ENCODE results near the gene SORBS2. TPM values are rescaled to one million over a fixed set of nuclear protein-coding genes. Genes with fewer than 3 reads are reported as not detected.
A peak's percentile ranks its signal among the peaks of the same experiment; 100 is the strongest.

The SORBS2 gene
- total and polyA plus RNA-seq, 2 of the 8 experiments (the other 6 are each of a cell fraction or from before 2014, with no cell fraction given): 73.0 to 87.1 TPM

GRCh38 chr4:185758807-185759206 is 53.2 kb downstream of the SORBS2 start:
- Histone ChIP-seq H3K14ac (ENCODE audit: insufficient read length) (no peak overlapping the region), H2BK120ac (replicated peaks; ENCODE audit: low read depth, low read length) (no peak overlapping the region), H3K27ac (ENCODE audit: low read depth, low read length) (no peak overlapping the region), H3K56ac (replicated peaks; ENCODE audit: insufficient read length, low read depth, low read length) (no peak overlapping the region), H3K9me3 (ENCODE audit: insufficient read depth in 2 of 2, low read depth in 1 of 2, low read length in 1 of 2) (no peaks in the 10 kb centered on the region; a peak in 1 of 4 replicates), H4K8ac (ENCODE audit: extremely low read depth, insufficient read depth, low read length) (no peak overlapping the region), H2BK15ac (ENCODE audit: low read length) (no peak overlapping the region), H3K36me3 (ENCODE audit: control insufficient read depth in 2 of 4, insufficient read depth in 4 of 4, low read length in 3 of 4) (no peaks in the 10 kb centered on the region), H4K5ac (ENCODE audit: insufficient read length, low read depth, low read length) (no peak overlapping the region), H3K4me3 (ENCODE audit: extremely low read depth in 1 of 4, insufficient read depth in 2 of 4, low read depth in 3 of 4, low read length in 4 of 4) (no peak overlapping the region), H3K9ac (replicated peaks in 1 of 4; ENCODE audit: extremely low read depth in 1 of 4, low read depth in 3 of 4, low read length in 3 of 4) (no peak overlapping the region), H2BK20ac (ENCODE audit: low read length) (no peak overlapping the region), H4K20me1 (replicated peaks in 1 of 2; ENCODE audit: control insufficient read depth in 1 of 2, insufficient read depth in 2 of 2, low read length in 2 of 2) (no peaks in the 10 kb centered on the region), H2BK5ac (ENCODE audit: low read depth, low read length) (no peak overlapping the region), H4K91ac (replicated peaks; ENCODE audit: insufficient read length, low read length) (no peak overlapping the region), H3K23me2 (ENCODE audit: low read depth, low read length) (no peaks in the 10 kb centered on the region; the same call in none of the 2 replicates), H3K23ac (ENCODE audit: insufficient read length) (no peak overlapping the region), H3K27me3 (replicated peaks in 1 of 4; ENCODE audit: control insufficient read depth in 3 of 4, extremely low read depth in 1 of 4, insufficient read depth in 3 of 4, low read length in 3 of 4) (no peaks in the 10 kb centered on the region), H3K79me1 (ENCODE audit: low read depth, low read length) (peaks cover 7% of the 10 kb centered on the region; the same call in 1 of the 2 replicates), H2AK5ac (ENCODE audit: low read depth, low read length) (no peak overlapping the region), H2AFZ (ENCODE audit: low read length) (no peak overlapping the region), H3K4ac (replicated peaks; ENCODE audit: insufficient read length, low read depth, low read length) (peak overlapping the region; percentile 27), H3K4me1 (replicated peaks in 1 of 4; ENCODE audit: control insufficient read depth in 3 of 4, insufficient read depth in 4 of 4, low read length in 3 of 4) (no peaks in the 10 kb centered on the region), H3K4me2 (ENCODE audit: insufficient read depth in 1 of 2, low read depth in 2 of 2, low read length in 2 of 2) (no peak overlapping the region), H3K79me2 (ENCODE audit: control insufficient read depth in 1 of 2, insufficient read depth in 2 of 2, low read length in 2 of 2) (peaks cover 0 to 49% of the 10 kb centered on the region in 2 experiments; a peak in 3 of 4 replicates), H3K18ac (ENCODE audit: extremely low read depth, low read length) (no peak overlapping the region), H2BK12ac (ENCODE audit: low read depth, low read length) (no peak overlapping the region)
- ChIA-PET CTCF (ENCODE audit: partially characterized antibody) (interaction anchor here (1.7 kb wide), 1 partner anchor 15 kb away, joined by 3 read pairs; no protein-coding TSS in a partner anchor), POLR2A (ENCODE audit: partially characterized antibody) (interaction anchor here (0.7 to 1.3 kb wide), 3 partner anchors 10 to 120 kb away, joined by 3 to 4 read pairs (median 3); no protein-coding TSS in a partner anchor)
- 76% methylated on average over 2 of the region's 2 CpGs; no CpG with 5 or more reads in 1 of the 2 experiments for WGBS, 2 experiments (ENCODE audit: extremely low coverage in 1 of 2, insufficient coverage in 1 of 2, insufficient read length in 1 of 2, insufficient replicate concordance in 2 of 2, low coverage in 1 of 2, low lambda C conversion rate in 2 of 2, missing lambda C conversion rate in 1 of 2)
- DNase-seq (ENCODE audit: low read depth in 1 of 2, low spot score in 2 of 2) (no peak), FAIRE-seq (no peak)
- no peak for TF ChIP-seq GTF2F1 (IDR thresholded peaks at IDR 0.05; ENCODE audit: borderline replicate concordance, low read depth, low read length)
